GM12878 (cell line): Measurements from ENCODE around the gene ADAT3. TPM values are rescaled to one million over a fixed set of nuclear protein-coding genes. Genes with fewer than 3 reads are reported as not detected.

Source experiments
- ATAC-seq: fragments of 200-7000 bp; cut with Tn5 transposase; 3 replicates; pipeline ENCODE4 v1.9.1; 2020; ENCODE audit warnings: mild to moderate bottlenecking, moderate library complexity
- BruUV-seq: library from RNA; stranded (reverse); fragments of 400-500 nt; replicated peaks from 2 replicates; lab custom pipeline; 2021; lab: Mats Ljungman, UMichigan
- CTCF ChIA-PET: fragments of 300-600 bp; sonication (Branson Sonifier 250); formaldehyde crosslinking; extraction: SDS; loops from one replicate; lab custom pipeline; 2021; ENCODE audit warnings: inconsistent platforms; lab: Yijun Ruan, JAX
- POLR2A ChIA-PET: fragments of 350-600 bp; formaldehyde crosslinking; extraction: SDS; loops from one replicate; lab custom pipeline; 2021; ENCODE audit warnings: inconsistent platforms; lab: Charles Lee
- RAD21 ChIA-PET: fragments of 300-600 bp; sonication (Branson Sonifier 250); formaldehyde crosslinking; loops from one replicate; lab custom pipeline; 2023; ENCODE audit warnings: antibody characterized with exemption; ENCODE audit not compliant: unreplicated experiment; lab: Charles Lee
- SMC1A ChIA-PET: fragments of 300-600 bp; sonication (Branson Sonifier 250); formaldehyde crosslinking; loops from one replicate; lab custom pipeline; 2023; ENCODE audit not compliant: unreplicated experiment, uncharacterized antibody; lab: Charles Lee
- DNase-seq: peaks from one replicate; pipeline ENCODE4 v3.0.0-alpha.2; 2011; ENCODE audit warnings: low read depth, low spot score
- FAIRE-seq: peaks from 3 replicates; lab custom pipeline; 2011; peaks lifted over from hg19 to GRCh38; lab: Jason Lieb, UNC
- H2AFZ ChIP-seq: 2 replicates; pipeline ENCODE4 v1.6.0; 2011; ENCODE audit warnings: low read depth, low read length, control low read depth; ENCODE audit not compliant: control insufficient read depth
- H3K27ac ChIP-seq: 2 replicates; pipeline ENCODE4 v1.5.1; 2011; ENCODE audit warnings: control low read depth; ENCODE audit not compliant: control insufficient read depth, insufficient read depth
- H3K27me3 ChIP-seq, 2 experiments: replicated peaks in 1 of 2; 2 replicates each; pipeline versions ENCODE4 v1.6.0 to v1.6.1; 2011; ENCODE audit warnings: low read length in 1 of 2; ENCODE audit not compliant: control insufficient read depth in 2 of 2, insufficient read depth in 2 of 2
- H3K36me3 ChIP-seq, 2 experiments: 2 replicates each; pipeline ENCODE4 v1.5.1; 2011; ENCODE audit warnings: low read length in 1 of 2; ENCODE audit not compliant: control insufficient read depth in 2 of 2, insufficient read depth in 2 of 2
- H3K4me1 ChIP-seq: 2 replicates; pipeline ENCODE4 v1.6.1; 2011; ENCODE audit warnings: mild to moderate bottlenecking, low read length, moderate library complexity, mixed read lengths; ENCODE audit not compliant: control insufficient read depth, insufficient read depth
- H3K4me2 ChIP-seq: 2 replicates; pipeline ENCODE4 v1.6.0; 2011; ENCODE audit warnings: control low read depth; ENCODE audit not compliant: control insufficient read depth, insufficient read depth
- H3K4me3 ChIP-seq: fragments of 200-600 bp; sonication (generic); 2 replicates; pipeline ENCODE4 v1.5.1; 2016
- H3K79me2 ChIP-seq: 2 replicates; pipeline ENCODE4 v1.6.0; 2011; ENCODE audit warnings: low read length; ENCODE audit not compliant: control insufficient read depth, insufficient read depth
- H3K9ac ChIP-seq: 2 replicates; pipeline ENCODE4 v1.8.0; 2011; ENCODE audit warnings: low read length, control low read depth, mixed read lengths; ENCODE audit not compliant: control insufficient read depth, insufficient read depth
- H3K9me3 ChIP-seq: replicated peaks from 3 replicates; pipeline ENCODE4 v1.5.1; 2011; ENCODE audit warnings: mild to moderate bottlenecking, low read length; ENCODE audit not compliant: control insufficient read depth, insufficient read depth
- H4K20me1 ChIP-seq: 2 replicates; pipeline ENCODE4 v1.6.0; 2011; ENCODE audit not compliant: control insufficient read depth, insufficient read depth
- CBFB ChIP-seq: IDR thresholded peaks from 2 replicates; pipeline ENCODE4 v1.6.1; 2016; ENCODE audit warnings: antibody characterized with exemption, low read depth
- CEBPZ ChIP-seq: fragments of 150-350 bp; IDR thresholded peaks from 2 replicates; pipeline ENCODE4 v1.6.1; 2016; ENCODE audit warnings: low read depth, low read length
- E2F4 ChIP-seq: IDR thresholded peaks from 2 replicates; pipeline ENCODE4 v1.6.1; 2012; ENCODE audit warnings: low read depth, low read length, improper control_type of control experiment
- EGR1 ChIP-seq, 2 experiments: IDR thresholded peaks; 1 replicate in 1 of 2; 2 replicates in 1 of 2; pipeline ENCODE4 v1.6.1; 2011 to 2012; ENCODE audit warnings: low read depth in 2 of 2, low read length in 2 of 2, borderline replicate concordance in 1 of 2, mild to moderate bottlenecking in 1 of 2, moderate library complexity in 1 of 2
- EZH2 ChIP-seq: IDR thresholded peaks from 2 replicates; pipeline ENCODE4 v1.6.1; 2012; ENCODE audit warnings: low read depth, mild to moderate bottlenecking, control low read depth, inconsistent platforms, low read length, borderline replicate concordance; ENCODE audit not compliant: control insufficient read depth
- PAX5 ChIP-seq: IDR thresholded peaks from 2 replicates; pipeline ENCODE4 v1.6.1; 2011; ENCODE audit warnings: low read depth, low read length, borderline replicate concordance
- PBX3 ChIP-seq: IDR thresholded peaks from 2 replicates; pipeline ENCODE4 v1.6.1; 2011; ENCODE audit warnings: mild to moderate bottlenecking, low read depth, low read length, moderate library complexity; ENCODE audit not compliant: insufficient replicate concordance
- TAF1 ChIP-seq: IDR thresholded peaks from 2 replicates; pipeline ENCODE4 v1.6.1; 2011; ENCODE audit warnings: mild to moderate bottlenecking, low read depth, low read length, borderline replicate concordance
- TCF7 ChIP-seq: IDR thresholded peaks from 2 replicates; pipeline ENCODE4 v1.6.1; 2014; ENCODE audit warnings: antibody characterized with exemption, borderline replicate concordance
- YBX1 ChIP-seq: fragments of 450-650 bp; IDR thresholded peaks from 2 replicates; pipeline ENCODE4 v1.6.1; 2016; ENCODE audit warnings: antibody characterized with exemption
- ZNF384 ChIP-seq: IDR thresholded peaks from 2 replicates; pipeline ENCODE4 v1.6.1; 2012; ENCODE audit warnings: low read depth, mild to moderate bottlenecking, low read length, improper control_type of control experiment, borderline replicate concordance
- WGBS: methylation state at CpG from one replicate; pipeline ENCODE4 v1.1.6; 2016; ENCODE audit warnings: low lambda C conversion rate; ENCODE audit not compliant: insufficient replicate concordance, insufficient coverage; ENCODE audit errors: missing lambda C conversion rate; 5-methylcytosine and 5-hydroxymethylcytosine counted together
- in situ Hi-C: fragments of 300-500 bp; cut with MboI; formaldehyde crosslinking; loops from 9 replicates; pipeline ENCODE4 v1.14.3; 2018; ENCODE audit warnings: mixed read lengths
- intact Hi-C: fragments of 100-400 bp; cut with micrococcal nuclease; formaldehyde crosslinking; loops from one replicate; pipeline ENCODE4 v1.14.2; 2022; ENCODE audit not compliant: unreplicated experiment
- polyA plus RNA-seq, 11 experiments: library from polyadenylated mRNA; depleted of rRNA in 4 of 11; unstranded in 6 of 11; stranded (reverse) in 5 of 11; fragments of >200 nt; fragmentation: Nextera tagmentation in 4 of 11; fragmentation: Illumina TruSeq in 1 of 11; extraction: Ambion mirVana in 4 of 11; extraction: Trizol in 1 of 11; gene quantifications; 1 replicate in 1 of 11; 2 replicates in 10 of 11; pipeline versions ENCODE4 v1.2.1 to v1.2.3, GENCODE V29; 2011 to 2016; ENCODE audit warnings: inconsistent platforms in 2 of 11, missing spikeins in 2 of 11, low read depth in 1 of 11
- total RNA-seq, 4 experiments: library from RNA; depleted of rRNA in 3 of 4; stranded (reverse); fragments of >200 nt in 3 of 4; fragmentation: Illumina TruSeq in 1 of 4; extraction: Trizol in 1 of 4; gene quantifications; 2 replicates each; pipeline versions ENCODE4 v1.2.1 to v1.2.3, GENCODE V29; 2013 to 2021

Gene ADAT3
- total and polyA plus RNA-seq, 10 of the 15 experiments (the other 5 are each of a cell fraction or from before 2014, with no cell fraction given): 0.27 to 11.8 (median 7.7) TPM; not detected in 3

- Histone ChIP-seq H3K9ac (no peak overlapping the region), H3K36me3 (no peaks in the 10 kb centered on the region), H3K27me3 (no peaks in the 10 kb centered on the region), H3K4me1 (peaks cover under 1% of the 10 kb centered on the region; the same call in 1 of the 2 replicates), H3K4me3 (no peak overlapping the region), H3K27ac (no peak overlapping the region), H2AFZ (no peak overlapping the region), H3K9me3 (no peaks in the 10 kb centered on the region)
- no peak for ATAC-seq
- SMC1A ChIA-PET: no interaction called here
- no peak for DNase-seq
- POLR2A ChIA-PET: interaction anchor here (1.3 kb wide), 1 partner anchor 13 kb away, joined by 7 read pairs; no protein-coding TSS in a partner anchor
- no TSS peak for BruUV-seq
- in situ Hi-C loops: no loop called here
- RAD21 ChIA-PET: no interaction called here
- WGBS: 78% methylated on average over 1 of the region's 1 CpG
- intact Hi-C loops: no loop called here
- no peak for FAIRE-seq
- no peak for TF ChIP-seq E2F4
- TF ChIP-seq, all 136 proteins: peak for 0
- Histone ChIP-seq H4K20me1 (no peaks in the 10 kb centered on the region), H3K79me2 (peaks cover 2% of the 10 kb centered on the region), H3K4me2 (no peak overlapping the region)
- CTCF ChIA-PET: interaction anchor here (1.8 kb wide), 1 partner anchor 25 kb away, joined by 4 read pairs; no protein-coding TSS in a partner anchor
These were observed 15.3 kb upstream of the ADAT3 start for GRCh38 chr19:1889907-1890306.

- Histone ChIP-seq H3K9ac (no peak overlapping the region), H3K79me2 (no peaks in the 10 kb centered on the region), H3K4me2 (no peak overlapping the region), H3K9me3 (no peaks in the 10 kb centered on the region), H4K20me1 (no peaks in the 10 kb centered on the region), H3K27me3 (no peaks in the 10 kb centered on the region), H2AFZ (no peak overlapping the region), H3K4me3 (no peak overlapping the region), H3K27ac (no peak overlapping the region), H3K36me3 (no peaks in the 10 kb centered on the region), H3K4me1 (peaks cover 23% of the 10 kb centered on the region)
- ChIA-PET RAD21 (no interaction called here), CTCF (no interaction called here), POLR2A (interaction anchor here (1.3 to 1.9 kb wide), 2 partner anchors 9 to 29 kb away, joined by 3 to 5 read pairs; partner anchors contain the start of gene ABHD17A), SMC1A (interaction anchor here (0.6 kb wide), 1 partner anchor 184 kb away, joined by 3 read pairs; no protein-coding TSS in a partner anchor)
- BruUV-seq: no TSS peak
- in situ Hi-C loops (no loop called here), intact Hi-C loops (no loop called here)
- ATAC-seq (no peak), DNase-seq (no peak), FAIRE-seq (no peak)
- WGBS: 96% methylated on average over 17 of the region's 17 CpGs
- TF ChIP-seq YBX1 (no peak), TAF1 (no peak), ZNF384 (no peak), EGR1 (IDR thresholded peaks at IDR 0.05; ENCODE audit: borderline replicate concordance in 1 of 2, low read depth in 2 of 2, low read length in 2 of 2) (no peak), PAX5 (no peak), EZH2 (no peak), TCF7 (no peak), CEBPZ (no peak), CBFB (no peak), PBX3 (no peak)
These were observed 11.4 kb upstream of the ADAT3 start for GRCh38 chr19:1893791-1894190.
